Measurements from ENCODE around the gene DNAJC22.

- TF ChIP-seq CTCF (IDR thresholded peaks at IDR 0.05 in 8 of 11, conservative IDR thresholded peaks at IDR 0.05 in 3 of 11) (no peak), POLR2AphosphoS5 (IDR thresholded peaks at IDR 0.05) (no peak), POLR2A (IDR thresholded peaks at IDR 0.05) (no peak)
Observed at GRCh38 chr12:49332441-49332861, 14.2 kb upstream of the DNAJC22 start.

All from spleen (tissue), 7 donors.